HCT116 (cell line): ENCODE results near the gene TEF.

ENCODE experiments used
- CTCF ChIP-seq, 3 experiments: fragments of 200-600 bp in 1 of 3; sonication (generic) in 1 of 3; IDR thresholded peaks in 2 of 3; conservative IDR thresholded peaks in 1 of 3; 2 replicates each; pipeline ENCODE4 v1.5.1; 2012 to 2017; ENCODE audit warnings: low read depth in 2 of 3, low read length in 2 of 3, antibody characterized with exemption in 1 of 3, borderline replicate concordance in 1 of 3, control low read depth in 1 of 3, mild to moderate bottlenecking in 1 of 3, mixed read lengths in 1 of 3, mixed run types in 1 of 3, moderate library complexity in 1 of 3; ENCODE audit not compliant: insufficient read depth in 1 of 3
- EGR1 ChIP-seq: IDR thresholded peaks from 2 replicates; pipeline ENCODE4 v1.6.1; 2012; ENCODE audit warnings: low read depth
- EZH2 ChIP-seq: fragments of 200-600 bp; sonication (generic); IDR thresholded peaks from 2 replicates; pipeline ENCODE4 v1.6.1; 2017; ENCODE audit warnings: antibody characterized with exemption, mixed run types
- FOSL1 ChIP-seq: IDR thresholded peaks from 2 replicates; pipeline ENCODE4 v1.6.1; 2012; ENCODE audit warnings: low read depth
- JUND ChIP-seq: IDR thresholded peaks from 2 replicates; pipeline ENCODE4 v1.6.1; 2012
- MAX ChIP-seq: IDR thresholded peaks from 2 replicates; pipeline ENCODE4 v1.6.1; 2012
- POLR2A ChIP-seq: IDR thresholded peaks from 2 replicates; pipeline ENCODE4 v1.7.0; 2011; ENCODE audit warnings: borderline replicate concordance; ENCODE audit not compliant: insufficient read depth, insufficient read length; ENCODE audit errors: extremely low read depth
- POLR2AphosphoS5 ChIP-seq: IDR thresholded peaks from 2 replicates; pipeline ENCODE4 v1.6.1; 2011; ENCODE audit warnings: mild to moderate bottlenecking, low read depth, low read length, moderate library complexity
- RAD21 ChIP-seq: IDR thresholded peaks from 2 replicates; pipeline ENCODE4 v1.6.1; 2012; ENCODE audit warnings: low read depth, mild to moderate bottlenecking
- REST ChIP-seq: IDR thresholded peaks from 2 replicates; pipeline ENCODE4 v1.6.1; 2012; ENCODE audit warnings: low read depth
- SIN3A ChIP-seq: IDR thresholded peaks from 2 replicates; pipeline ENCODE4 v1.6.1; 2012; ENCODE audit warnings: low read depth
- SP1 ChIP-seq: IDR thresholded peaks from 2 replicates; pipeline ENCODE4 v1.6.1; 2012; ENCODE audit warnings: low read depth
- ZFX ChIP-seq: fragments of 450-650 bp; IDR thresholded peaks from 2 replicates; pipeline ENCODE4 v1.6.1; 2017

GRCh38 chr22:41353862-41354575 lies 27.7 kb upstream of the TEF start:
- TF ChIP-seq CTCF (IDR thresholded peaks at IDR 0.05 in 2 of 3, conservative IDR thresholded peaks at IDR 0.05 in 1 of 3; ENCODE audit: borderline replicate concordance in 1 of 3, insufficient read depth in 1 of 3, low read depth in 2 of 3, low read length in 2 of 3): no peak
- no peak for TF ChIP-seq REST
- no peak for TF ChIP-seq ZFX
- no peak for TF ChIP-seq JUND
- TF ChIP-seq EZH2: no peak
- TF ChIP-seq POLR2A: no peak
- TF ChIP-seq SIN3A: no peak
- TF ChIP-seq SP1: no peak
- no peak for TF ChIP-seq RAD21
- TF ChIP-seq FOSL1: no peak
- TF ChIP-seq EGR1: no peak
- TF ChIP-seq POLR2AphosphoS5: no peak
- TF ChIP-seq MAX: no peak
